Transverse colon (tissue), 3 donors: ENCODE results near the gene SRPRB.

Experiments
- EP300 ChIP-seq: sonication (generic); formaldehyde crosslinking; IDR thresholded peaks from one replicate; pipeline ENCODE4 v1.6.1; 2017; ENCODE audit warnings: antibody characterized with exemption, low read depth
- POLR2A ChIP-seq: fragments of 450-650 bp; IDR thresholded peaks from one replicate; pipeline ENCODE4 v1.6.1; 2016; ENCODE audit warnings: antibody characterized with exemption, mild to moderate bottlenecking, moderate library complexity
- TF ChIP-seq, protein P1 (sequence below), 5 experiments: fragments of 200-600 bp in 3 of 5; fragments of 450-650 bp in 2 of 5; sonication (generic) in 3 of 5; IDR thresholded peaks; 1 replicate in 2 of 5; 2 replicates in 3 of 5; pipeline ENCODE4 v1.5.1; 2016 to 2017; ENCODE audit warnings: antibody characterized with exemption in 5 of 5, inconsistent platforms in 3 of 5, mild to moderate bottlenecking in 2 of 5, moderate library complexity in 1 of 5

DNA sequence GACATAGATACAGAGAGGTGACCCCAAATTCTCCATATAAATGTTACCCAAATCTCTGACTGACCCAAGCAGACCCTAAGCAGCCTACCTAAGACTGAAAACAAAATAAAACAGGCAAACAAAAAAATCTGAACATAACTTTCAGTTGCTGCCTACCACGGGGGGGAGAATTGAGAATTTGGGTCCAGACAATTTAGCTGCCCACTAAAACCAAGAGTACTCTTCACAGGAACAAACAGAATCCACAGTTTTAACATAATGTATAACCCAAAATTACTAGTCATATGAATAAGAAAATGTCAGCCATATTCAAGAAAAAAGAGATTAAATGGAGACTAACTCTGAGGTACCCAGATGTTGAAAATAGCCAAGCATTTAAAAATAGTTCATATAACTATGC, 44.4 kb downstream of the SRPRB start:
- TF ChIP-seq, protein P1, sequence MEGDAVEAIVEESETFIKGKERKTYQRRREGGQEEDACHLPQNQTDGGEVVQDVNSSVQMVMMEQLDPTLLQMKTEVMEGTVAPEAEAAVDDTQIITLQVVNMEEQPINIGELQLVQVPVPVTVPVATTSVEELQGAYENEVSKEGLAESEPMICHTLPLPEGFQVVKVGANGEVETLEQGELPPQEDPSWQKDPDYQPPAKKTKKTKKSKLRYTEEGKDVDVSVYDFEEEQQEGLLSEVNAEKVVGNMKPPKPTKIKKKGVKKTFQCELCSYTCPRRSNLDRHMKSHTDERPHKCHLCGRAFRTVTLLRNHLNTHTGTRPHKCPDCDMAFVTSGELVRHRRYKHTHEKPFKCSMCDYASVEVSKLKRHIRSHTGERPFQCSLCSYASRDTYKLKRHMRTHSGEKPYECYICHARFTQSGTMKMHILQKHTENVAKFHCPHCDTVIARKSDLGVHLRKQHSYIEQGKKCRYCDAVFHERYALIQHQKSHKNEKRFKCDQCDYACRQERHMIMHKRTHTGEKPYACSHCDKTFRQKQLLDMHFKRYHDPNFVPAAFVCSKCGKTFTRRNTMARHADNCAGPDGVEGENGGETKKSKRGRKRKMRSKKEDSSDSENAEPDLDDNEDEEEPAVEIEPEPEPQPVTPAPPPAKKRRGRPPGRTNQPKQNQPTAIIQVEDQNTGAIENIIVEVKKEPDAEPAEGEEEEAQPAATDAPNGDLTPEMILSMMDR (IDR thresholded peaks at IDR 0.05) = no peak
- TF ChIP-seq POLR2A (no peak), EP300 (no peak)
